ENCODE data around the gene COX7C. TPM values are rescaled to one million over a fixed set of nuclear protein-coding genes. Genes with fewer than 3 reads are reported as not detected.

The COX7C gene, protein sequence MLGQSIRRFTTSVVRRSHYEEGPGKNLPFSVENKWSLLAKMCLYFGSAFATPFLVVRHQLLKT
- 100 to 1,000 TPM in 1 of 2 donors, 10 to 100 TPM in 1; 98.8 to 133 TPM for total RNA-seq

DNA sequence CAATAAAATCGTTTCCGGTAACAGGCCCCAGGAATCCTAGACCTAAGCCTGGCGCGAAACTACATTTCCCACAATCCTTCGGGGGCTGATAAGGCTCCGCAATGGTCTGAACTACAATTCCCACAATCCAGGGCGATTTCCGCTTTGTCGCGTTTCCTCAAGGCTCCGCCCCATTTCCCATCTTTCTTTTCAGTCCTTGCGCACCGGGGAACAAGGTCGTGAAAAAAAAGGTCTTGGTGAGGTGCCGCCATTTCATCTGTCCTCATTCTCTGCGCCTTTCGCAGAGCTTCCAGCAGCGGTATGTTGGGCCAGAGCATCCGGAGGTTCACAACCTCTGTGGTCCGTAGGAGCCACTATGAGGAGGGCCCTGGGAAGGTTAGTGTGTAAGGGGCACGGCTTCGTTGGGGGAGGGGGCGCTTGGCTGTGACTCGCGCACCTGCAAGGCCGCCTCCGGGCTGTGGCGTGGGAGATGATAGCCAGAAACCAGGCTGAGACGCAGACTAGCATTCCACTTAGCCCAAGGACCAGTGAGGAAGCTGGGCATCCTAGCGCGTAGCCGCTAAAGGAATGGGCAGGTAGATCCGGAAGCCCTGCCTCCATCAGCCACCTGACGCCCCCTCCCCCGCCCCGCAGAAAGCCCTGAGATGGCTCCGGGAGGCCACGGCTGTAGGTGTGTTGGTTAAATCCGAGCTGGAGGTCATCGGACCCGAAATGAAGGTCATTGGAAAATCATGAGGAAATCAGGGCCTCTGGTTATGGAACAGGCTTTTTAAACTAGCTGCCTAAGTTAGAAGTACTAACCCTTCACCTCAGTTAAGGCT is at the start of gene COX7C:
Gene COX7C (plus strand): TSS at position 186 of the 821 bp plus-strand sequence. CDS start 115 bp downstream, at position 301.

Small RNA genes within 50 kb of the gene (small RNA-seq; reads per million reads assigned to genes)
- 0 reads per million in 2 donors for gene RNU6-804P

Data from melanocyte of skin (primary cell).